ENCODE data around the gene SP9. TPM values are rescaled to one million over a fixed set of nuclear protein-coding genes. Genes with fewer than 3 reads are reported as not detected.
A peak's percentile ranks its signal among the peaks of the same experiment; 100 is the strongest.

SP9 gene
- total RNA-seq, 1 donor from 2014 or later, result not detected

DNA sequence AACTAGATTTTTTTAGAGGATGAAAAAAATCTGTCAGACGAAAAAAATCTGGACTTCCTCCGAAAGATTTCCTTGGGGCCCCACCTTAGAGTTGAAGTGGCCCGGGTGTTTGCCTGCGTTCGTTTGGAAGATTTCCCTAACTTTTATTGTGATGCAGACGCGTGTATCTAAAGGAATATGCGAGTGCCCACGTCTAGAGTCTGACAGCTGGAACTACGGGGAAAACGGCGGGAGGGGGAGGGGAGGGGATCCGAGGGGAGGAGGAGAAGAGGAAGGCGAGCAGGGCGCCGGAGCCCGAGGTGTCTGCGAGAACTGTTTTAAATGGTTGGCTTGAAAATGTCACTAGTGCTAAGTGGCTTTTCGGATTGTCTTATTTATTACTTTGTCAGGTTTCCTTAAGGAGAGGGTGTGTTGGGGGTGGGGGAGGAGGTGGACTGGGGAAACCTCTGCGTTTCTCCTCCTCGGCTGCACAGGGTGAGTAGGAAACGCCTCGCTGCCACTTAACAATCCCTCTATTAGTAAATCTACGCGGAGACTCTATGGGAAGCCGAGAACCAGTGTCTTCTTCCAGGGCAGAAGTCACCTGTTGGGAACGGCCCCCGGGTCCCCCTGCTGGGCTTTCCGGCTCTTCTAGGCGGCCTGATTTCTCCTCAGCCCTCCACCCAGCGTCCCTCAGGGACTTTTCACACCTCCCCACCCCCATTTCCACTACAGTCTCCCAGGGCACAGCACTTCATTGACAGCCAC is 2.4 kb upstream of the SP9 start:
- intact Hi-C loops (cut with DNase I), result loop anchor here (10.0 kb wide), 1 partner anchor 88 kb away; the partner anchor contains the start of gene OLA1
- DNase-seq (no peak), ATAC-seq (ENCODE audit: poor library complexity) (no peak)

DNA sequence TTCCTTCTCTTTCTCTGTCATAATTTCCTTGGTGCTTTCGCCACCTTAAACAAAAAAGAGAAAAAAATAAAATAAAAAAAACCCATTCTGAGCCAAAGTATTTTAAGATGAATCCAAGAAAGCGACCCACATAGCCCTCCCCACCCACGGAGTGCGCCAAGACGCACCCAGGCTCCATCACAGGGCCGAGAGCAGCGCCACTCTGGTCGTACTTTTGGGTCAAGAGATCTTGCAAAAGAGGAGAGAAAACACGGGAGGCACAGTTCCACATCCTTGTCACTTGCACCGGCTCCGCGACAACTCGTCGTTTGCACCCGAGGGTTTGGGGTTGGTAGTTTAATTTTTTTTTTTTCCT is 1.8 kb upstream of the SP9 start:
- no peak for ATAC-seq (ENCODE audit: poor library complexity)
- intact Hi-C loops (cut with DNase I), result loop anchor here (10.0 kb wide), 1 partner anchor 88 kb away; the partner anchor contains the start of gene OLA1
- no peak for DNase-seq

DNA sequence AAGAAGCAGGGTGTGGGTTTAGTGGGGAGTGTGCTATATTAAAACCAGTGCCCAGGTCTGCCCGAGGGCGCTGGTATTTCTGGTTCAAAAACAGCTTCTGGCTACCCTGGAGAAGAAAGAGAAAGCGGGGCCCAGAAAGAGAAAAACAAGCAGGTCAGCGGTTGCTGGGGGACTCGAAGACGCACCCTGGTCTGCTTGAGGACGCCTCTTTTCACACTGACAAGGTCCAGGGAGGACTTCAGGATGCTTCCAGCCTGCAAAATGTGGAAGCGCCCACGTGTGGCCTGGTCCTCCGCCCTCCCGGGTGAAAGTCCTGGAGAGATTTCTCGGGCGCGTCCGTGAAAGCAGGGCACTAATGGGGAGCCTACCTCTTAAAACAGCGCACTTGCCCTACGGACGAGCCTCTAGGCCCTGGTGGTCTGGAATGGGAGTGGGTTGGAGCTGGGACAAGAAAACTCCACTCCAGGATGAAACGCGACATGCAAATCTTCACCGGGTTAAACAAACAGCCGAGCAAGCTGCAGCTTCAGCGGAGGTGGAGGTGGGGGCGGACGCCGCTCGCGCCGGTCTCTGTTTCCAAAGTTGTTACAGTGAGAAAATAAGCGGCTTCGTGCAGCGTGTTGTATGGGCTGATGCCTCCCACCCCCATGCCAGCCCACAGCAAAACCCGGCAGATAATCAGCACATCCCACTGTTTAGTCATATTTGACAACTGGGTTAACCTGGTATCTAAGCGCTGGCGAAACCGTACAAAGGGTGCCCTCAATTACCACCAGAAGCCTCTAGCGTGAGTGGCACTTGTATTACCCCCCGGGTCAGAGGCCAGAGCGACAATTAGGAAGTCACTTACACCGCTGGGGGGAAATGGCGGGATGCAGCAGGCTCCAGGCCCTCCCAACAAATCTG is 1.1 kb upstream of the SP9 start:
- intact Hi-C loops (cut with DNase I), result loop anchor here (10.0 kb wide), 1 partner anchor 89 kb away; the partner anchor contains the start of gene OLA1
- ATAC-seq (ENCODE audit: poor library complexity), result no peak

DNA sequence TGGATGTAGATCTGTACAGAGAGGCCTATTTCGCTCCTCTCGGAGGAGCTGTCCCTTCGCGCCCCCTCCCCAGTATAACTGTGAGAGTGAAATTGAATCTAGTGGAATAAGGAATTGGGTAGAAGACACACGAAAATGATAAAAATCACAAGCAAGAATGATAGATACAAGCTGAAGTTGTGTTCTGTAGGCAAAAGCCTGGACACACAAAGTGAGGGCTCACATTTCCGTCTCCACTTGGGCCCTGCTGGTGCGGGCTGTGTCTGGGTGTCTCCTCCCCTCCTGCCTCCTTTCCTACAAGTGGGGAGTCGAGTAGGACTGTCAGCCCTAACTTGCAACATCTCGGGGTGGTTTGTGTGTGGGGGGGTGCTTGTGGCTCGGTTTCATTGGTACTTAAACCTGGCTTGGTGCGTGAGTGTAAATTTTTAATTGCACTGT is 457 bp upstream of the SP9 start:
- no peak for DNase-seq
- intact Hi-C loops (cut with DNase I), result loop anchor here (10.0 kb wide), 1 partner anchor 89 kb away; the partner anchor contains the start of gene OLA1
- no peak for ATAC-seq (ENCODE audit: poor library complexity)

More for the DNA sequence above, 1.1 kb upstream of the SP9 start:
- DNase-seq, result no peak

DNA sequence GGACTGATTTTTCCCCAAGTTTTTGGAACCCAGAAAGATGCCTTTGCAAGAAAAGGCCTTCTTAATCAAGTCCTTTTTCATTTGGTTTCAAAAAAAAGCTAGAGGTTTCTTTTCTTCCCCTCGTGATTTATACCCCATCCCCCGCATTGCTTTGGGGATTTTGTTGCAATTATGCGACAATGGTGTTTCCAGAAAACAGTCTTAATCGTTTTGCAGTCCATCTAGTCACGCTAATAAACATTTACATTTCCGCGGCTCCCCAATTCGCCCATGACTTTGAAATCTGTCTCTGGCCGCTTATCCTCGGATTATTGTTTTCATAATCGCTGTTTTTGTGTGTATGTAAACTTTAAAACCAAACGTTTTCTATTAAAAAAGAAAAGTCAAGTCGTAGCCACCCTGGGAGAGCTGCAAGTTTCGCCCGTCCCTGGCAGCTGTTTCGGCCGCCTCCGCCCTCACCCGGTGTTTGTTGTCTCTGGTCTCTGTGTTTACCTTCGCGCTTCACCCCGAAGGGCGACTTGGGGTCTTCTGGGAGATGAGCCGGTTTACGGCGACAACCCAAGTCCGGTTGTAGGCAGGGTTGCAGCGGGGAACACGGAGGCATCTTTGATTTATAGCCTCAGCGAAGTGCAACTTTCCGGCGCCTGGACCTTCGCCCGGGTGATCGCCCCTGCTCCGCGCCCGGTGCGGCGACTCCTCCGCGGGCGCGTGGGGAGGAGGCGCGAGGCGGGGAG is 667 bp downstream of the SP9 start:
- no peak for DNase-seq
- ATAC-seq (ENCODE audit: poor library complexity), result no peak
- intact Hi-C loops (cut with DNase I), result loop anchor here (10.0 kb wide), 1 partner anchor 91 kb away; the partner anchor contains the start of gene OLA1

DNA sequence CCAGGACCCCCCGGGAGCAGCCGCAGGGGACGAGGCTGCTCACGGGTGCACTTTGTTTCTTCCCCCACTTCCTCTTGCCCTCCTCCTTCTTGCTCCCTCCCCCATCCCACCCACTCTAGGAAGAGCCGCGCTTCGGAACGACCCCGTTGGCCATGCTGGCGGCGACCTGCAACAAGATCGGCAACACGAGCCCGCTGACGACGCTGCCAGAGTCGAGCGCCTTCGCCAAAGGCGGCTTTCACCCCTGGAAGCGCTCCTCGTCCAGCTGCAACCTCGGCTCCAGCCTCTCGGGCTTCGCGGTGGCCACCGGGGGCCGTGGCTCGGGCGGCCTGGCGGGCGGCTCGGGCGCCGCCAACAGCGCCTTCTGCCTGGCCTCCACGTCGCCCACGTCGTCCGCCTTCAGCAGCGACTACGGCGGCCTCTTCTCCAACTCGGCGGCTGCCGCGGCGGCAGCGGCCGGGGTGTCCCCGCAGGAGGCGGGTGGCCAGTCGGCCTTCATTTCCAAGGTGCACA is 1.3 kb downstream of the SP9 start:
- ATAC-seq (ENCODE audit: poor library complexity) (no peak), DNase-seq (peak; percentile 50)
- intact Hi-C loops (cut with DNase I), result loop anchor here (10.0 kb wide), 1 partner anchor 91 kb away; the partner anchor contains the start of gene OLA1

DNA sequence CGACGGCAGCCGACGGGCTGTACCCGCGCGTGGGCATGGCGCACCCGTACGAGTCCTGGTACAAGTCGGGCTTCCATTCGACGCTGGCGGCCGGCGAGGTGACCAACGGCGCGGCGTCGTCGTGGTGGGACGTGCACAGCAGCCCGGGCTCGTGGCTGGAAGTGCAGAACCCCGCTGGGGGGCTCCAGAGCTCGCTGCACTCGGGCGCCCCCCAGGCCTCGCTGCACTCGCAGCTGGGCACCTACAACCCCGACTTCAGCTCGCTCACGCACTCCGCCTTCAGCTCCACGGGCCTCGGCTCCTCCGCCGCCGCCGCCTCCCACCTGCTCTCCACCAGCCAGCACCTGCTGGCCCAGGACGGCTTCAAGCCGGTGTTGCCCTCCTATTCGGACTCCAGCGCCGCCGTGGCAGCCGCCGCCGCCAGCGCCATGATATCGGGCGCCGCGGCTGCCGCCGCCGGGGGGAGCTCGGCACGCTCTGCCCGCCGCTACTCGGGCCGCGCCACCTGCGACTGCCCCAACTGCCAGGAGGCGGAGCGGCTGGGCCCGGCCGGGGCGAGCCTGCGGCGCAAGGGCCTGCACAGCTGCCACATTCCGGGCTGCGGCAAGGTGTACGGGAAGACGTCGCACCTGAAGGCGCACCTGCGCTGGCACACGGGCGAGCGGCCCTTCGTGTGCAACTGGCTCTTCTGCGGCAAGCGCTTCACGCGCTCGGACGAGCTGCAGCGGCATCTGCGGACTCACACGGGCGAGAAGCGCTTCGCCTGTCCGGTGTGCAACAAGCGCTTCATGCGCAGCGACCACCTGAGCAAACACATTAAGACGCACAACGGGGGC is 2.0 kb downstream of the SP9 start:
- DNase-seq (no peak), ATAC-seq (ENCODE audit: poor library complexity) (peak; percentile 22)
- intact Hi-C loops (cut with DNase I), result loop anchor here (10.0 kb wide), 1 partner anchor 92 kb away; the partner anchor contains the start of gene OLA1

DNA sequence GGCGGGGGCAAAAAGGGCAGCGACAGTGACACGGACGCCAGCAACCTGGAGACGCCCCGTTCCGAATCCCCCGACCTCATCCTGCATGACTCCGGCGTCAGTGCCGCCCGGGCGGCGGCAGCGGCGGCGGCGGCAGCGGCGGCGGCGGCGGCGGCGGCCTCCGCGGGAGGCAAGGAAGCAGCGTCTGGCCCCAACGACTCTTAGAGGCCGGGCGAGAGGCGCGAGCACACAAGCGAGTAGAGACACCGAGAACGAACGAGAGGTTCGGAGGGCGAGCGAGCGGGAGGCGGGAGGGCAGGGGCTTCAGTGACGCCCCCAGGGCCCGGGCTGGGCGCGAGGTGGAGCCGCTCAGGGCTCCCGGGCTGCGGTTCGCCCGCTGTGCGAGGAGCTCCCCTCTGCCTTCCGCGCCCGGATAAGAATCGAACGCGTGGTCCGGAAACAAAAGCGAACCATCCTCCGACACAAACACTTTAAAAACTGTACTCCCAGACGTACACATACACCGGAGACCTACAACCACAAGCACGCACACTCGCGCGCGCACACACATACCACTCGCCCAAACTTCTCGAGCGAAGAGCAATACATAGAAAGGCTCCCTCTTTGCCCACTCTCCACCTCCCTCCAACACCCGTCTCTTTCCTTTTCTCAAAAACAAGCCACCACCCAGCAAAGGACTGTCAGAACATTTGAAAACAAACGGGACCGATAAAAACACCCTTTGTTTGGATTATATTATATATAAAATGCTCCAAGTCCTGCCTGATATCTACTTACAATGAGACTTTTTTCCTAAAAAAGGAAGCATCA is 2.8 kb downstream of the SP9 start:
- intact Hi-C loops (cut with DNase I), result loop anchor here (10.0 kb wide), 1 partner anchor 93 kb away; the partner anchor contains the start of gene OLA1
- DNase-seq, result peak; percentile 43
- ATAC-seq (ENCODE audit: poor library complexity), result no peak

DNA sequence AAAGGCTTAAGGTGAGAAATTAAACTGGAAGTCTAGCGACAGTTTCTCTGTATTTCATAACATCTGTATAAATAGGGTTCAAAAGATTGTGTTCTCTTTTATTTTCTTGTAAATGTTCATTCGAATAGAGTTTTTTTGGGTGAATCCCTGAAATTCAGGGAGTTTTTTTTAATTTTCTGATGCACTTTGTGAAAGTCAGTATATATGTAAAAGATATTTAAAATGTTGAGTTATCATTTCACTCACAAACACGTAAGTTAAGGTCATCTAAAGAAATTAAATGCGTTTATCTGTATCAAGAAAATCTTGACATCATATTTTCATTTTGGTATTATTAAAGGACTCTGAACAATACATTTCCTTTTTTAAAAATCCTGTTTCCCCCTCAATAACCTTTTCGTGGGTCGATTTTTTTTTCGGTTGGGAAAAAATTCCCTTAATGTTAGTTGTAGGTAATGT is 3.4 kb downstream of the SP9 start:
- intact Hi-C loops (cut with DNase I), result loop anchor here (10.0 kb wide), 1 partner anchor 93 kb away; the partner anchor contains the start of gene OLA1
- DNase-seq, result no peak
- ATAC-seq (ENCODE audit: poor library complexity), result no peak

DNA sequence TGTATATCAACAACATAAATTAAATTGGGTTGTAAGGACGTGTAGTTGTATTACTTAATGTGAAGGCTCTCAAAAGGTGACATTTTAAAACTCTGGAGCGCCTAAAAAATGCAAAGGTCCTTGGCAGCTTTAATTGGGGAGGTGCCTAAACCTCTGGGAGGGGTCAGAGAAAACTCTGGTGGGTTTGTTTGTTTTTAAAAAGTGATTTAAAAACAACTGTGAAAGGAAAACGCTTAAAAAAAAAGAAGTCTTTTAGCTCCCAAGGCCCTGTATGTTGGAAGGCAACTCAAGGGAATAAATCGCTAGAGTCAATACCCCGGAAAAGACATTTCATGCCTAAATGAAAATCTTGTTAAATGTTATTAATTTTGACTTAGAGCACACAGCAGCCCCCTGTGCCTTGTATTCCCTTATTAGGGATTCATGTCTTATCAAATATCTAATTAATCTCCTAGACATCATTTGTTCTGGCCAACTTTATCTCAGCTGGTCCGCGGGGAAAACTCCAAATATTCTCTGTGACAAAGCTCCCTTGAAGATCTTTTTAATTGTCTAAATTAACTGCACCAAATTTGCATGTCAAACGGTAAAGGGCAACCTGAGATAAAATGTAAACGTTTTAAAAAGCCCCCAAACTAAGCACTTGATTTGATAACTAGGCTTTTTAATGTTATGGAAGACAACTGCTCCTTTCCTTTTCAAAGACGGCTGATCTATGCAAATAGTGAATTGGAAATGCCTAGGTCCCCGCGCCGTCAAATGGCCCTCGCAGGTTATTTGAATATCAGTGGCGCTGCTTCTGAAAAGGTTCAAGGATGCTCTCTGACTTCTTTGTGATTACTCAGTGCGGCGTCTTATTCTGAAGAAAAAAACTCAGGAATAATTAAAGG is 4.2 kb downstream of the SP9 start:
- intact Hi-C loops (cut with DNase I), result loop anchor here (10.0 kb wide), 1 partner anchor 94 kb away; the partner anchor contains the start of gene OLA1
- DNase-seq (no peak), ATAC-seq (ENCODE audit: poor library complexity) (no peak)

DNA sequence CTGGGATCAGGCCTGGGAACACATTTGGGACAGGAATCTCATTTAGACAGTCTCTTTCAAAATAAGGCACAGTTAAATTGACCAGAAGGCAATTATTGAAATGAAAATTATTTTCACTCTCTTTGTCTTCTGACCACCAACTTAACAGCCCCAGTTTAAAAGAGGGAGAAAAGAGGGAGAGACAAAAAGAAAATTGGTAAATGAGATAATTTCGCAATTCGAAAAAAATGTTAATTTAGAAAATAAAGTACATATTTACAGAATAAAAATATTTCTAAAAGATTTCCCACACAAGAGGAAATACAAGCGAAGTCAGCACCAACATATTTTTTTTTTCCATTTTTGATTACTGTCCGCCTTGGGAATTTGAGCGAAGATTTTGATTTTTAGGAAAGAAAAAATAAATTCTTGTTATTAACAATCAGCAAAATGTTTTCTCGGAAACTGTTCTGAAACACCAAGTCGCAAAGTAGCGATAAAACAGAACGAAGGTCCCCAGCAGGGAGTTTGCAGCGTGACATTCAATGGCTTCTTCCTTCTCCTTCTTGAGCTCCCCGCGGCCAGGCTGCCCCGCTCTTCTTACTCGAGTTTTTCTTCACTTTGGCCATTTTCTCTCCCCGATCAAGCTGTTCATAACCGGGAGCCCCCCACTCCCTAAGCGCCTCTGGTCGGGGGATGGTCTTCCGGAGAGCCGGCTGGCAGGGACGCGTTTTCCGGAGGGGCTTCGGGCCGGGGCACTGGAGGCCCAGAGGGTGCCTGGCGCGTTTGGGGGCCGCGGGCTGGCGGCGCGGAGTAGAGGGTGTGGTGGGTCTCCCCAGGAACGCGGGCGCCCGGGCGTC is 5.0 kb downstream of the SP9 start:
- intact Hi-C loops (cut with DNase I), result loop anchor here (5.0 to 10.0 kb wide), 2 partner anchors 95 to 182 kb away; partner anchors contain the start of gene OLA1
- no peak for ATAC-seq (ENCODE audit: poor library complexity)
- DNase-seq, result no peak

DNA sequence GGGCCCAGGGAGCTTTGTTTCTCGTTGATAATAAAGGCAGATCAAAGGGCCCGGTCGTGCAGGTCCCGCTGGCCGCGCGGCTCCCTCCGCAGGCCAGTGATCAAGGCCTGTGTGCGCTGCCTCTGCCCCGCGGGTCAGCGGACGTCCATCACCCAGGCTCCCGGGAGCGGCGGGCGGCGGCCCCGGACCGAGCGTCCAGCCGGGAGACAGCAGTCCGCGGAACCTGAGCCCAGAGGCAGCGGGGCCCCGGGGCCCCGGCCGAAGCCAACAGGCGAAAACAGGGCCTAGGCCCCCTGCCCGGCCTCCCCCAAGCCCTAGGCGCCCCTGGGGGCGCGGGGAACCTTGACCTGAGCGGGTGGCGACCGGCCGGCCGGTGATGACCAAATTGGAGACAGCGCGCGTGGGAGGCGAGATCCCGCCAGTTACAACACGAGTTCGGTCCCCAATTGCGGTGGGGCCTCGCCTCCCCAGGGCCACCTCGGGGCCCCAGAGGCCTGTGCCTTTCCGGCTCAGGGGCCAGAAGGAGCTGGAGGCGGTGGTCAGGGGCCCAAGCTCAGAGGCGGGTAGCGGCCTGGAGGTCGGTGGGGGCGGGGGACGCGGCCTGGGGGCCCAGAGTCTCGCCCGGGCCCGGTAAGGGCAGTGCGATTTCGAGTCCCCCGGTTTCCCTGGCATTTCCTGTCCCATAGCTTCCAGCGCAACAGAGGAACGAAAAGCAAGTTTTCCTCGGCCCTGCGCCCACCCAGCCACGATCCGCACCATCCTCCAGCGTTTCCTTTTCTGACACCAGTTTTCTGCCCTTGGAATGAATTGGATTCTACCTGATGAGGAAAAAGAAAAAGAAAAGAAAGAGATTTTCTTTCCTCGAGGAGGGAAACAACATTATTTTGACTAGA is 5.9 kb downstream of the SP9 start:
- ATAC-seq (ENCODE audit: poor library complexity), result no peak
- peak; percentile 38 for DNase-seq
- intact Hi-C loops (cut with DNase I), result loop anchor here (5.0 kb wide), 1 partner anchor 183 kb away; no protein-coding TSS in a partner anchor

DNA sequence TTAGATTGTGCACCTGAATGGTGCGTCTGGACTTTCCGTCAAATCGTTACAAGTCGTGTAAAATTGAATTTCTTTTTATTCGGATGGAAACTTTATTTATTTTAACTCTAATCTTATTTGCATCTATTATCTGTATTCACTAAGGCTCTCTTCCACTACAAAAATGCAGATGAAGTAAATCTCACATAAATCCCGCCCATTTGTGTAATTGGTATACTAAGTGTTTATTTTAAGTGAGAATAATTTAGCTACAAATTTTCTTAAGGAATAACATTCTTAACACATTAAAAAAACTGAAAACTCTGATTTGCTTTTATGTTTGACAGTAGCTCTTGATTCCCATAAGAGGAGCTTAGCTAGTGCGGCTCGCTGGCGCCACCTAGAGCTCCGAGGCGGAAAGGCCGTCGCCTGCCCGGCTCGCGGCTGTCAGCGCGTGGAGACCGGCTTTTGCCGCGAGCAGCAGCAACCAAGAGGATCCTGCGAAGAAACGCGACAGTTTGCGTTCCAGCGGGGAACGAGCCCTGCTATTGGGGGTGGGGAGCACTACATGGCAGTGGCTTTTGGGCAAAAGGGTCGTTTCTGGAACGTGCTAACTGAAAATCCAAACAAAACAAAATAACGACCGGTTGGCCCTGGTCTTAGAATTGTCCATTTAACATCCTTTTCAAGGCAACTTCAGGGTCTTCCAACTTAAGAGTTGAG is 6.7 kb downstream of the SP9 start:
- intact Hi-C loops (cut with DNase I), result loop anchor here (5.0 kb wide), 1 partner anchor 184 kb away; no protein-coding TSS in a partner anchor
- ATAC-seq (ENCODE audit: poor library complexity) (peak; percentile 96), DNase-seq (peak; percentile 93)

Measured in Right ventricle myocardium superior (tissue), 1 donor.